Measurements from ENCODE around the gene SRGAP3. TPM values are rescaled to one million over a fixed set of nuclear protein-coding genes. Genes with fewer than 3 reads are reported as not detected.

Gene SRGAP3
- total and polyA plus RNA-seq, 2 donors (not counting 1 experiment from before 2014, with no cell fraction given): 1.4 to 1.5 TPM

GRCh38 chr3:9030034-9030433, 219.4 kb downstream of the SRGAP3 start:
- H3K27me3 Mint-ChIP-seq: no peaks in the 10 kb centered on the region
- 93% methylated on average over 4 of the region's 7 CpGs for WGBS (ENCODE audit: insufficient coverage)
- H3K4me3 Mint-ChIP-seq: no peak overlapping the region
- DNase-seq (no peak), ATAC-seq (ENCODE audit: low read depth) (no peak)
- Histone ChIP-seq H3K27ac (ENCODE audit: low read length in 2 of 2) (no peak overlapping the region), H2AFZ (ENCODE audit: insufficient read depth, low read depth, low read length, poor library complexity, severe bottlenecking) (no peak overlapping the region), H3K4me2 (replicated peaks; ENCODE audit: low read depth, low read length, poor library complexity, severe bottlenecking) (no peak overlapping the region), H4K20me1 (ENCODE audit: control insufficient read depth, insufficient read depth, low read length, poor library complexity, severe bottlenecking) (no peaks in the 10 kb centered on the region), H3K4me1 (ENCODE audit: control insufficient read depth in 2 of 2, insufficient read depth in 2 of 2, low read length in 2 of 2) (no peaks in the 10 kb centered on the region), H3K4me3 (ENCODE audit: control extremely low read depth in 1 of 5, extremely low read depth in 1 of 5, insufficient read depth in 1 of 5, low read depth in 2 of 5, low read length in 4 of 5) (no peak overlapping the region), H3K9me3 (ENCODE audit: control extremely low read depth in 1 of 3, control insufficient read depth in 2 of 3, insufficient read depth in 1 of 3, low read length in 2 of 3) (no peaks in the 10 kb centered on the region), H3K36me3 (replicated peaks in 1 of 2; ENCODE audit: control extremely low read depth in 1 of 2, control insufficient read depth in 1 of 2, extremely low read depth in 1 of 2, insufficient read depth in 2 of 2, low read length in 1 of 2) (no peaks in the 10 kb centered on the region), H3K27me3 (replicated peaks in 1 of 4; ENCODE audit: control extremely low read depth in 1 of 4, control insufficient read depth in 3 of 4, insufficient read depth in 4 of 4, low read length in 3 of 4) (no peaks in the 10 kb centered on the region), H3K9ac (ENCODE audit: low read length) (no peak overlapping the region), H3K79me2 (ENCODE audit: control insufficient read depth, insufficient read depth, low read length) (no peaks in the 10 kb centered on the region)
- POLR2A ChIA-PET: no interaction called here
- intact Hi-C loops (cut with micrococcal nuclease): no loop called here
- no peak for TF ChIP-seq CTCF (IDR thresholded peaks at IDR 0.05)
- TF ChIP-seq EZH2 (IDR thresholded peaks at IDR 0.05; ENCODE audit: borderline replicate concordance, insufficient read depth, low read depth, low read length, poor library complexity, severe bottlenecking): no peak
- no peak overlapping the region for H3K27ac Mint-ChIP-seq
- H3K9me3 Mint-ChIP-seq (ENCODE audit: insufficient read depth): no peaks in the 10 kb centered on the region
- CTCF ChIA-PET: no interaction called here
- no peaks in the 10 kb centered on the region for H3K4me1 Mint-ChIP-seq

GRCh38 chr3:9028134-9028533, 221.3 kb downstream of the SRGAP3 start:
- no peaks in the 10 kb centered on the region for H3K79me2 ChIP-seq (ENCODE audit: control insufficient read depth, insufficient read depth, low read length)
- no peaks in the 10 kb centered on the region for H3K27me3 ChIP-seq (replicated peaks in 1 of 4; ENCODE audit: control extremely low read depth in 1 of 4, control insufficient read depth in 3 of 4, insufficient read depth in 4 of 4, low read length in 3 of 4)
- Mint-ChIP-seq H3K9me3 (ENCODE audit: insufficient read depth) (no peaks in the 10 kb centered on the region), H3K4me3 (no peak overlapping the region), H3K4me1 (no peaks in the 10 kb centered on the region), H3K27ac (no peak overlapping the region), H3K27me3 (peaks cover under 1% of the 10 kb centered on the region)
- WGBS (ENCODE audit: insufficient coverage): 62% methylated on average over 4 of the region's 5 CpGs
- no peak overlapping the region for H3K9ac ChIP-seq (ENCODE audit: low read length)
- ChIA-PET CTCF (interaction anchor here (0.7 kb wide), 1 partner anchor 22 kb away, joined by 3 read pairs; no protein-coding TSS in a partner anchor), POLR2A (no interaction called here)
- no peaks in the 10 kb centered on the region for H3K9me3 ChIP-seq (ENCODE audit: control extremely low read depth in 1 of 3, control insufficient read depth in 2 of 3, insufficient read depth in 1 of 3, low read length in 2 of 3)
- no peaks in the 10 kb centered on the region for H3K4me1 ChIP-seq (ENCODE audit: control insufficient read depth in 2 of 2, insufficient read depth in 2 of 2, low read length in 2 of 2)
- no peak overlapping the region for H2AFZ ChIP-seq (ENCODE audit: insufficient read depth, low read depth, low read length, poor library complexity, severe bottlenecking)
- intact Hi-C loops (cut with micrococcal nuclease): no loop called here
- no peaks in the 10 kb centered on the region for H4K20me1 ChIP-seq (ENCODE audit: control insufficient read depth, insufficient read depth, low read length, poor library complexity, severe bottlenecking)
- DNase-seq (no peak), ATAC-seq (ENCODE audit: low read depth) (no peak)
- H3K36me3 ChIP-seq (replicated peaks in 1 of 2; ENCODE audit: control extremely low read depth in 1 of 2, control insufficient read depth in 1 of 2, extremely low read depth in 1 of 2, insufficient read depth in 2 of 2, low read length in 1 of 2): no peaks in the 10 kb centered on the region
- no peak for TF ChIP-seq EZH2 (IDR thresholded peaks at IDR 0.05; ENCODE audit: borderline replicate concordance, insufficient read depth, low read depth, low read length, poor library complexity, severe bottlenecking)
- TF ChIP-seq CTCF (IDR thresholded peaks at IDR 0.05): no peak
- no peak overlapping the region for H3K4me2 ChIP-seq (replicated peaks; ENCODE audit: low read depth, low read length, poor library complexity, severe bottlenecking)
- H3K27ac ChIP-seq (ENCODE audit: low read length in 2 of 2): no peak overlapping the region
- no peak overlapping the region for H3K4me3 ChIP-seq (ENCODE audit: control extremely low read depth in 1 of 5, extremely low read depth in 1 of 5, insufficient read depth in 1 of 5, low read depth in 2 of 5, low read length in 4 of 5)

All from B cell (primary cell).